HG02970 (cell line): ENCODE measurements around the gene SLC26A11.
"Not testable (repeated sequence)": the region's sequence is repeated elsewhere in the genome, so short reads cannot be mapped to it uniquely, and the experiment has no call there.

Experiments
- ATAC-seq: cut with Tn5 transposase; IDR thresholded peaks from one replicate; pipeline ENCODE4 v1.9.1; 2021; ENCODE audit warnings: mild to moderate bottlenecking, moderate library complexity, moderate number of reproducible peaks; ENCODE audit not compliant: unreplicated experiment, low FRiP score

Gene SLC26A11

GRCh38 chr17:80195671-80196529, 24.3 kb upstream of the SLC26A11 start:
- ATAC-seq, result no peak

GRCh38 chr17:80196652-80197051, 23.6 kb upstream of the SLC26A11 start:
- ATAC-seq, result no peak

- ATAC-seq, result no peak
Observed at GRCh38 chr17:80198144-80198661, 22.0 kb upstream of the SLC26A11 start.

GRCh38 chr17:80199295-80199694, 20.9 kb upstream of the SLC26A11 start:
- not testable (repeated sequence) for ATAC-seq

GRCh38 chr17:80201446-80201845, 18.8 kb upstream of the SLC26A11 start:
- ATAC-seq, result no peak

GRCh38 chr17:80202197-80202596, 18.0 kb upstream of the SLC26A11 start:
- no peak for ATAC-seq

- ATAC-seq, result no peak
Observed at GRCh38 chr17:80203471-80203963, 16.7 kb upstream of the SLC26A11 start.

- ATAC-seq, result no peak
Observed at GRCh38 chr17:80204626-80205468, 15.4 kb upstream of the SLC26A11 start.

- ATAC-seq, result no peak
Observed at GRCh38 chr17:80205811-80206210, 14.4 kb upstream of the SLC26A11 start.

- ATAC-seq, result no peak
Observed at GRCh38 chr17:80208050-80208449, 12.2 kb upstream of the SLC26A11 start.

GRCh38 chr17:80209765-80210164, 10.5 kb upstream of the SLC26A11 start:
- no peak for ATAC-seq

GRCh38 chr17:80210348-80211108, 9.7 kb upstream of the SLC26A11 start:
- ATAC-seq, result no peak

- no peak for ATAC-seq
Observed at GRCh38 chr17:80212109-80212508, 8.1 kb upstream of the SLC26A11 start.

GRCh38 chr17:80212511-80212910, 7.7 kb upstream of the SLC26A11 start:
- ATAC-seq, result no peak

- ATAC-seq, result no peak
Observed at GRCh38 chr17:80212962-80213642, 7.1 kb upstream of the SLC26A11 start.

- ATAC-seq, result no peak
Observed at GRCh38 chr17:80213643-80213975, 6.6 kb upstream of the SLC26A11 start.

GRCh38 chr17:80214012-80214877, 6.0 kb upstream of the SLC26A11 start:
- ATAC-seq, result no peak

GRCh38 chr17:80214878-80215210, 5.4 kb upstream of the SLC26A11 start:
- no peak for ATAC-seq
